HS-27A (cell line): ENCODE measurements around the gene ADAM17.

Experiments used
- DNase-seq: peaks from one replicate; pipeline ENCODE4 v3.0.0-alpha.2; 2012; ENCODE audit warnings: low read depth, missing footprints

The ADAM17 gene

DNA sequence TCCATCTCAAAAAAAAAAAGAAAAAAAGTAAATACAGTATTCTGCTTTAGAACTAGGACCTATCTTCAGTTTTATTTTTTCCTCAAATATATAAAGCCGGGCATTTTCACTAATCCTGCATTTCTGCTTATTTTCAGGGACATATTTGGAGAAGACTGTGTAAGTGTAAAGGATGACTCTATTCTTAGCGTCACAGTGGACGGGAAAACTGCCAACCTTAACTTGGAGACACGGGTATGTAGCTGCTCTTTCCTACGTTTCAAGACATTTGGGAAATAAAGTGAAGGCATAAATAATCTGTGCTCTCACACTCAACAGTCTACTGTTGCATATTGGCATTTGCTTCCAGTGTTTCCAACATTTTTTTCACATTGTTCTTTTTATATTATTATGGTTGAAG, 84.4 kb downstream of the ADAM17 start:
- no peak for DNase-seq

- no peak for DNase-seq
These were observed 87.9 kb downstream of the ADAM17 start for GRCh38 chr2:9467687-9468086.

GRCh38 chr2:9466147-9466683, 89.4 kb downstream of the ADAM17 start:
- DNase-seq: no peak

- no peak for DNase-seq
These were observed 90.5 kb downstream of the ADAM17 start for GRCh38 chr2:9465170-9465569.

DNA sequence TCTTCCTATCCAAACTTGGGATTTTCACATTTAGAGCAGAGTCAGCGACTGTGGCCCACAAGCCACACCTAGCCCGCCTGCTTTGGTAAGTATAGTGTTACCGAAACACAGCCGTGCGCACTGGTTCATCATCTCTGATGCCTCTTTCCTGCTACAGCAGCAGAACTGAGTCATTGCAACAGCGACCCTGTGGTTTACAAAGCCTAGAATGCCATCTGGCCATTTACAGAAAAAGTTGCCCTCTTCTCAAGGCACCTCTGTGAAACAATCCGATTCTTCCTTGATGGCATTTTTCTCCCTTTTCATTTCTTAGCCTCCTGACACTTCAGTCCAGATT, 92.0 kb downstream of the ADAM17 start:
- DNase-seq: no peak

DNA sequence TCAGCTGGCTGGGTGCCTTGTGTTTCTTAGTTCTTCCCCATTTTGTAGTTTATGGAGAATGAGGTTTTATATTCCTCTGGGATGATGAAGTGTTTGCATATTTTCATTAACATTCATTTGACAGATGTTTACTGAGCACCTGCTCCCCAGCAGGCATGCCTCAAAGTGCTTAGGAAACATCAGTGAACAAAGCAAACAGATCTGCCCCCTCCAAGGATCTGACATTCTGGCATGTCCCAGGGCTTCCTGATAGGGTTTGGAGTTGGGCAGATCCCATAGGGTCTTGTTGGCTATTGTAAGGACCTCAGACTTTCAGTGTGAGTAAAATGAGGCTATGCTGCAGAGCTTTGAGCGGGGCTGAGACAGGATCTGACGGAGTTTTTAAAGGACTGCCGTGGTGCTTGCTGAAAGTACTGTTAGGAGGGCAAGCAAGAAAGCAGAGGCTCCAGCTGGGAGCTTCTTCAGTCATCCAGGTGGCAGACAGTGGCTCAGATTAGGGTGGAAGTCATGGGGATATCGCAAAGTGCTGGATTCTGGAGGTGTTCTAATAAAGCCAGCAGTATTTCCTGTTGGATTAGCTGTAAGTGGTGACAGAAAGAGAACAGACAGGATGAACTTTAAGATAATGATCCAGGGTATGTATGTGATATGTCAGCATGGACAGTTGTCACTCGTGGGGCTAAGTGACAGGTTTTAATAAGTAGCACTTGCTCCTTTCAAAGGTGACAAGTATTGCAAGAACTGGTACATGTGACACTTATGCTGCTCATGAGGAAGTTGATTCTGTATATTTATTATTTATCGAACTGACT, 92.5 kb downstream of the ADAM17 start:
- no peak for DNase-seq

DNA sequence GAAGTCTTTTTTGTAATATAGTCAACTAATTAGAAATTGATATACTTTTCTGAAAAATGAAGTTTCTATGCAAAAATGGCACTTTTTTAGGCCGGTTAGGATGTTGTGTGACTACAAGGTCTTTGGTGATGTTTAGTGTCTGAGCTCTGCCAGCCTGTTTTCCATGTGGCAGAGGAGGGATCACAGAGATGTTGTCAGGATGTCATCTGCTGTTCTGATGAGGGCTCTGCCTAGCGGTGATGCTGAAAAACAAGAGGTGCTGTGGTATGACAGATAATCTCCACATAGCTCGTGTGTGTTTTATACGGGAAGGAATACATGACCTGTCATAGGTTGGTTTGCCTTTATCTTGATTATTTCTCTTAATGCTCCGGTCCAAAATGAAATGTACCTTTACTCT, 93.3 kb downstream of the ADAM17 start:
- no peak for DNase-seq

DNA sequence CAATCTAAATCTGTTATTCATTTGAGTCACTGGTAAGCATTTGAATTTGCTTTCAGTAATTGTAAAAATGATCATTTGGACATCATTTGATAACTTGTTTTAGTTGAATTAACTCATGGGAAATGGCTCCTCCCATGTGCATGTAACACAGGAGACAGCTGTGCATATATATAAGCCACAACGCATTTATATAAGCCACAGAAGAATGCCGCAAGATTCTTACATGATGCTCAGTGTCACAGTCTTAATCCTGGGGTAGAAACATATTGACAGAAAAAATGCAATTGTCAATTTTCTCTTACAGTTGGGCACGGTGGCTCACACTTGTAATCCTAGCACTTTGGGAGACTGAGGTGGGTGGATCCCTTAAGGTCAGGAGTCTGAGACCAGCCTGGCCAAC, 94.6 kb downstream of the ADAM17 start:
- no peak for DNase-seq

GRCh38 chr2:9460441-9461017, 95.1 kb downstream of the ADAM17 start:
- no peak for DNase-seq

- DNase-seq: no peak
These were observed 104.4 kb downstream of the ADAM17 start for GRCh38 chr2:9451231-9451630.

GRCh38 chr2:9445089-9445488, 110.5 kb downstream of the ADAM17 start:
- DNase-seq: no peak

GRCh38 chr2:9443526-9443925, 112.1 kb downstream of the ADAM17 start:
- no peak for DNase-seq

DNA sequence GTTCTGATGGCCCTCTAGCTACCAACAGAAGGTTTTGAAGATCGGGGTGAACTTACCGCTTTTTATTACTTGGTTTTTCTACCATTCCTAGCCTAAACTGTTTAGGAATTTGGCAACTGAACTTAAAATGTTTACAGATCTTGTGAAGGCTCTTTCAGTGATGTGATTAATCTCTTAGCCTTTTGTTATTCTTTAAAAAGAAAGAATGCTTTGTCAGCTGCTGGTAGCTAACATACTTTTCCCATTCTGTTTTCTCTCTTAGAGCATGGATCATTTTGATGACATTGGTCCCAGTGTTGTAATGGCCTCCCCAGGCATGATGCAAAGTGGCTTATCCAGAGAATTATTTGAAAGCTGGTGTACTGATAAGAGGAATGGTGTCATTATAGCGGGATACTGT, 114.1 kb downstream of the ADAM17 start:
- DNase-seq: no peak

DNA sequence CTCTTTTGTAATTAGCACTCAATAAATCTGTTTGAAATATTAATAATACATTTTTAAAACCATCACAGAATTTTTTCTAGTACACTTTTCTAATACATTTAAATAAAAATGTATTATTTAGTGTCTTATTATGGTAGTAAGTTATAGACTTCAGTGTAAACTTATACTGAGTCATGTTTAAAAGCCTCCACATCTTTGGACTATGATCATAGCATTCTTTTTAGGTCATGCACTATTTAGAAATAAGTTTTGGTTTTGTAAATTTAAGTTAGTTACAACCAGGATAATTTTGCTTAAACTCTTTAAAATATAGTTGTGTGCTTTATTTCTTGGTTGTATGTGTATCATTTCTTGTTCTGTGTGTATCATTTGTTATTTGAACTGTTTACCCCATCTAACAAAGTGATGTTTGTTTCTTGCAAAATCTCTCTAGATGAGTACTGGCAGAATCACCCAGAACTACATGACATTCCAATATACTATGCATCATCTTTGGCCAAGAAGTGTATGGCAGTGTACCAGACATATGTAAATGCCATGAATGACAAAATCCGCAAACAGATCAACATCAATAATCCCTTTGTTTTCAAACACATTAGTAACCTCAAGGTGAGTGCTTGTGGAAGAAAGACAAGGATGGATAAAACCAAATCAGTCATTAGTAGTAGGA, 115.4 kb downstream of the ADAM17 start:
- DNase-seq: no peak

- no peak for DNase-seq
These were observed 116.1 kb downstream of the ADAM17 start for GRCh38 chr2:9439536-9439935.
